Uterus (tissue), 4 donors: ENCODE measurements around the gene CFAP97D1. TPM values are rescaled to one million over a fixed set of nuclear protein-coding genes. Genes with fewer than 3 reads are reported as not detected.

Experiments
- DNase-seq, 2 donors: peaks; one replicate each; pipeline ENCODE4 v3.0.0-alpha.2; 2019 to 2020
- H3K27ac ChIP-seq, 2 donors: fragments of 200-600 bp; sonication (generic); 1 replicate in 1 of 2; 2 replicates in 1 of 2; pipeline ENCODE4 v1.5.1; 2016 to 2018
- H3K27me3 ChIP-seq, 2 donors: fragments of 200-600 bp; sonication (generic); one replicate each; pipeline ENCODE4 v1.5.1; 2018 to 2019; ENCODE audit warnings: control low read depth in 1 of 2
- H3K36me3 ChIP-seq, 2 donors: fragments of 200-600 bp; sonication (generic); one replicate each; pipeline ENCODE4 v1.5.1; 2019; ENCODE audit warnings: control low read depth in 1 of 2
- H3K4me1 ChIP-seq, 2 donors: fragments of 200-600 bp; sonication (generic); one replicate each; pipeline ENCODE4 v1.5.1; 2018 to 2019; ENCODE audit warnings: control low read depth in 1 of 2
- H3K4me3 ChIP-seq, 2 donors: fragments of 200-600 bp; sonication (generic); 1 replicate in 1 of 2; 2 replicates in 1 of 2; pipeline ENCODE4 v1.5.1; 2018 to 2019; ENCODE audit warnings: mild to moderate bottlenecking in 1 of 2
- H3K9me3 ChIP-seq, 2 donors: fragments of 200-600 bp; sonication (generic); one replicate each; pipeline ENCODE4 v1.5.1; 2019; ENCODE audit warnings: control low read depth in 1 of 2
- CTCF ChIP-seq, 4 experiments: fragments of 200-600 bp in 2 of 4; fragments of 450-650 bp in 2 of 4; sonication (generic) in 2 of 4; IDR thresholded peaks; one replicate each; pipeline ENCODE4 v1.5.1; 2016 to 2019; ENCODE audit warnings: antibody characterized with exemption in 4 of 4, mild to moderate bottlenecking in 2 of 4, moderate library complexity in 1 of 4
- POLR2A ChIP-seq, 2 donors: fragments of 450-650 bp; IDR thresholded peaks; one replicate each; pipeline ENCODE4 v1.6.1; 2016; ENCODE audit warnings: antibody characterized with exemption in 2 of 2, mild to moderate bottlenecking in 1 of 2, moderate library complexity in 1 of 2
- intact Hi-C: fragments of 100-400 bp; cut with DNase I; formaldehyde crosslinking; loops from one replicate; pipeline ENCODE4 v1.15.1; 2023; ENCODE audit warnings: low total_unique reads
- total RNA-seq, 4 donors: library from RNA; depleted of rRNA in 3 of 4; stranded (reverse); fragments of >200 nt in 3 of 4; gene quantifications; one replicate each; pipeline versions ENCODE4 v1.1.0 to v1.2.4, GENCODE V29; 2014 to 2023
- donor health status: DM: yes; HTN: yes; CAD: no.

CFAP97D1 gene
- total RNA-seq, 4 donors from 2014 or later, result not detected

GRCh38 chr17:43800736-43801135 lies 20.5 kb downstream of the CFAP97D1 start:
- Histone ChIP-seq H3K27me3 (no peaks in the 10 kb centered on the region), H3K36me3 (no peaks in the 10 kb centered on the region), H3K4me3 (no peak overlapping the region), H3K4me1 (no peaks in the 10 kb centered on the region), H3K9me3 (no peaks in the 10 kb centered on the region), H3K27ac (no peak overlapping the region)
- intact Hi-C loops, result no loop called here
- DNase-seq, result no peak
- TF ChIP-seq POLR2A (IDR thresholded peaks at IDR 0.05) (no peak), CTCF (IDR thresholded peaks at IDR 0.05) (no peak)

GRCh38 chr17:43801844-43802243 lies 21.6 kb downstream of the CFAP97D1 start:
- DNase-seq, result no peak
- no peak for TF ChIP-seq CTCF (IDR thresholded peaks at IDR 0.05)
- no peak for TF ChIP-seq POLR2A (IDR thresholded peaks at IDR 0.05)
- Histone ChIP-seq H3K9me3 (no peaks in the 10 kb centered on the region), H3K27ac (no peak overlapping the region), H3K4me3 (no peak overlapping the region), H3K36me3 (no peaks in the 10 kb centered on the region), H3K4me1 (no peaks in the 10 kb centered on the region), H3K27me3 (no peaks in the 10 kb centered on the region)
- intact Hi-C loops, result no loop called here

GRCh38 chr17:43803758-43804157 lies 23.5 kb downstream of the CFAP97D1 start:
- TF ChIP-seq POLR2A (IDR thresholded peaks at IDR 0.05) (no peak), CTCF (IDR thresholded peaks at IDR 0.05) (no peak)
- Histone ChIP-seq H3K36me3 (no peaks in the 10 kb centered on the region), H3K27ac (no peak overlapping the region), H3K9me3 (no peaks in the 10 kb centered on the region), H3K4me3 (no peak overlapping the region), H3K27me3 (no peaks in the 10 kb centered on the region), H3K4me1 (no peaks in the 10 kb centered on the region)
- intact Hi-C loops, result no loop called here
- DNase-seq, result no peak

- TF ChIP-seq POLR2A (IDR thresholded peaks at IDR 0.05), result no peak
- no peaks in the 10 kb centered on the region for H3K9me3 ChIP-seq
- intact Hi-C loops, result no loop called here
- no peaks in the 10 kb centered on the region for H3K36me3 ChIP-seq
- DNase-seq, result no peak
- no peaks in the 10 kb centered on the region for H3K27me3 ChIP-seq
- H3K4me1 ChIP-seq, result no peaks in the 10 kb centered on the region
- H3K27ac ChIP-seq, result no peak overlapping the region
- no peak overlapping the region for H3K4me3 ChIP-seq
These were observed 24.9 kb downstream of the CFAP97D1 start for GRCh38 chr17:43805117-43805516.

GRCh38 chr17:43808076-43808475 lies 27.8 kb downstream of the CFAP97D1 start:
- Histone ChIP-seq H3K4me1 (no peaks in the 10 kb centered on the region), H3K4me3 (no peak overlapping the region), H3K9me3 (no peaks in the 10 kb centered on the region), H3K36me3 (no peaks in the 10 kb centered on the region), H3K27ac (no peak overlapping the region), H3K27me3 (no peaks in the 10 kb centered on the region)
- no peak for DNase-seq
- TF ChIP-seq POLR2A (IDR thresholded peaks at IDR 0.05) (no peak), CTCF (IDR thresholded peaks at IDR 0.05) (no peak)
- intact Hi-C loops, result no loop called here

- no peak for DNase-seq
- Histone ChIP-seq H3K27ac (no peak overlapping the region), H3K4me3 (no peak overlapping the region), H3K9me3 (no peaks in the 10 kb centered on the region), H3K4me1 (no peaks in the 10 kb centered on the region), H3K36me3 (no peaks in the 10 kb centered on the region), H3K27me3 (no peaks in the 10 kb centered on the region)
- TF ChIP-seq POLR2A (IDR thresholded peaks at IDR 0.05) (no peak), CTCF (IDR thresholded peaks at IDR 0.05) (no peak)
- intact Hi-C loops, result no loop called here
These were observed 28.9 kb downstream of the CFAP97D1 start for GRCh38 chr17:43809121-43809520.
